GM18909 (cell line): ENCODE results near the gene TSC22D2.
"Not testable (repeated sequence)": the region's sequence is repeated elsewhere in the genome, so short reads cannot be mapped to it uniquely, and the experiment has no call there.

ENCODE experiments used
- ATAC-seq: cut with Tn5 transposase; IDR thresholded peaks from one replicate; pipeline ENCODE4 v1.9.1; 2021; ENCODE audit warnings: mild to moderate bottlenecking; ENCODE audit not compliant: unreplicated experiment, poor library complexity

The TSC22D2 gene

DNA sequence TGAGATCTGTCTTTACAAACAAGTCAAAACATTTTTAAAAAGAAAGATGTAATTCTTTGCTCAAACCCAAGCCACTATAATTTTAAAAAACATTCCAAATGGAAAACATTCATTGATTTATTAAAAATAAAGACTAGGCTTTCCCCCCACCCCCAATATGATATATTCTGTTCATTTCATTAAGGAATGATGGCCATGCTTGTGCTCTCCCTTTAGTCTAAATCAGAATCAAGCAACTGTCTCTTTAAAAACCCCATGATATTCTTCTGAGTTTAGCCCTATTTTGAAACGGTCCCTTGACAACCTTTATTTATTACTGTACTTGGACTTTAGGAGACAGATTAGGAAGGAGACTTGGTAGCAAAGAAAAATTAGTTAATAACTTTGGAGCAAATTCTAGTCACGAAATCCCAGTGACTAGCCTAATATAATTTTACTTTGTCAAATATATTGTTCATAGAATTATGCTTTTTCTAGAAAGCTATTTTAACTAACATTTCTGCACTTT, 38.4 kb downstream of the TSC22D2 start:
- ATAC-seq = no peak

DNA sequence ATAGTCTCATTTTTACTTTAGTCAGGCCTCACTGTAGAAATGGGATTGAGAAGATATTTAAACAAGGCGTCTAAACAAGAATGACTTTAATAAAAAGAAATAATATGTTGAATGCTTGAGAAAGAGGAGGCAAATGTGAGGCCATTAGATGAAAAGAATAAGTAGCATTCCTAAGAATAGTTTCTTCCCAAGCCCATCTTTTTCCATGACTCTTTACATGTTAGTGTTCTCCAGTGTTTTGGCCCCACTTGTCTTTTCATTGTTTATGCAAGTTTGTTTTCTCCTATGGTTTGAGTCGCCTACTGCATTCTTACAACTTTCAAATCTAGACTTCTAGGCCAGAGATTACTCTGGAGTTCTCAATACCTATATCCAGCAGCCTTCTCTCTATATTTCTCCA, 39.0 kb downstream of the TSC22D2 start:
- ATAC-seq = no peak

DNA sequence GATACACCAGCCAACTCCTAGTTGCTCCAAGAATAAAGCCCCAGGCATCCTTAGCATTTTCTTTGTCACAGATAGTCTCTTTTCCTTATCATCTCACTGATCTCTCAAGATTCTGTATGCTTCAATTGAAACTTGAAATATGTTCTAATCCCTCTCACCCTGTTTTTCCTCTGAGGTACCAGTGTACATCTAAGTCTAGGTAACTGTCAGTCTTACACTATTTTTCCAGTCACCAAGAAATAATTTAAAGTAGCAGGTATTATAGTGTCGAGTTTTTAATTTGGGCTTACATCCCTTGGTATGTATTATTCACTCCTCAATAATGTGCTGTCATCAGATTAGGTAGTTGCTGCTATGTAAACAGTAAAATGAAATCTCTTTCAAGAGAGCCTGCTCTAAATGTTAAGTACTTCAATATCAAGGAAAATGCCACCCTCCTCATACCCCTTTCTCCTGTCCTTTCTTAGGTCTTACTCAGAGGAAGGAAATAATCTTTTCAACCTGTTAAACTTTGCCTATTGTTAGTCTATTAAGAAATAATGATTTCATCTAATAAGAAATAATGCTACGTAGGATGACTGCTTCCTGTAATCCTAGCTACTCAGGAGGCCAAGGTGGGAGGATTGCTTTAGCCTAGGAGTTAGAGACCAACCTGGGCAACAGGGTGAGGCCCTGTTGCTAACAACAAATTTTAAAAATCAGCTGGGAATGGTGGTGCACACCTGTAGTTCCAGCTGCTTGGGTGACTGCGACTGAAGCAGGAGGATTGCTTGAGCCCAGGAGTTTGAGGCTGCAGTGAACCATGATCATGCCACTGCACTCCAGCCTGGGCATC, 39.8 kb downstream of the TSC22D2 start:
- no peak for ATAC-seq

DNA sequence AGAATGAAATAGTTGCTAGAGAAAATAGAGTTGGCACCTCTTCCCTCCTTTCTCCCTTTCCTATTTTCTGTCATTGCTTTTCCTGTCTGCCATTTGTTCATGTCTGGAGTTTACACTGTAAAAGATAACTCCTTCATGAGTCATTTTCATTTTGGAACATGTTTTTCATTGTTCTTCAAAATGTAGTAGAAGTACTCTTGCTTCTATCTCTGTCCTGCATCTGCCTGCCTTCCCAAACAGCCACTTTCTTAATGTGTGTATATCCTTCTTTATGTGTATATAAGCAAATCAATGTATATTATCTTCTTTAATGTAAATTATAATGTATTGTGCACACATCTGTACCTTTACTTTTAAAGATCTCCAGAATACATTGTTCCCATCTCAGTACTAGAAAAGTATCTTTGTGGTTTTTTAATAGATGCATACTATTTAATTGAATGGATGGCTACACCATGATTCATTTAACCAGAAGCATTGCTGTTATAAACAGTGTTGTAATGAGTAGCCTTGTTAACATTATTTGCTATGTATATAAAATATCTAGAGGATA, 41.1 kb downstream of the TSC22D2 start:
- no peak for ATAC-seq

DNA sequence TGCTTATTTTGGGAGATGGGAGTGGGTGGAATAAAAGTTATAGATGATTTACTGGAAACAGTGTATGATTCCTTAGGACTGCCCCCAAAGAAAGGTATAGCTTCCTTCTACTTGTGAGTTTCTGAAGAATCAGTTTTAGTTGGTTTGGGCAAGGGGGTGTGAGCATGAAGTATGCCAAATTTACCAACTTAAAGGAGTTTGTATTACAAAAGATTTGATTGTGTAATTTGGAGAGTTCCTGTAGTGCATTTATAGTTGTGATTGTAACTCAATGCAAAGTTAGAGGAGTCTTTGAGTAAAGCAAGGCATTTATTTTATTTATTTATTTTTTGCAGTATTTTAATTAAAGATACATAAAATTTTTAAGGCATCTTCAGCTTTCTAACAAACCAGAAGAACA, 42.8 kb downstream of the TSC22D2 start:
- no peak for ATAC-seq

DNA sequence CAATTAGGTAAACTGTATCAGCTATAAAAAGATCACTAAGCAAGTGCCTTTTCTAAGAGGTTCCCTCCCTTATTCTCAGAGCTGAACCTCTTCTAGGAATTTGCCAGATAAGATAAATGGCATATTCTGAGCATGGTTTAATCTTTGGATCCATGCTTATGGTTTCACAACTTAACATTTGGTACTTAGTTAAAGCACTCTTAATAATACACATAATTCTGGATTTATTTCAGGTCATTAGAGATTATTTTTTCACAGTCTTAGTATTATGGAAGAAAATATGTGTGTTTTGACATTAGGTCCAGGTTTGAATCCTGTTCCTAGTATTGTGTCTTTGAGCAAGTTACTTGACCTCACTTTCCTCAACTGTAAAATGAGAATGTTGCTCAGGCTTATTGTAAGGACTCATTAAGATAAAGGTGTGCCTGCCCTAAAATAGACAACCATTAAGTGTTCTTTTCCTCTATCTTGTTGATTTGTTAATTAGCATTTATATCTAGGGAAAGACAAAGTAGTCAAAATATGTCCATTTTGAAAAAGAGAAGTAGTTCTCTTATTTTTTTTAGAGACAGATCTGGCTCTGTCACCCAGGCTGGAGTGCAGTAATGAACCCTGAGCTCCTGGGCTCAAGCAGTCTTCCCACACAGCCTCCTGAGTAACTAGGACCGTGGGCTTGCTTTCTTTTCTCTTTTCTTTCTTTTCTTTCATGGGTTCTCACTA, 43.4 kb downstream of the TSC22D2 start:
- ATAC-seq = no peak

DNA sequence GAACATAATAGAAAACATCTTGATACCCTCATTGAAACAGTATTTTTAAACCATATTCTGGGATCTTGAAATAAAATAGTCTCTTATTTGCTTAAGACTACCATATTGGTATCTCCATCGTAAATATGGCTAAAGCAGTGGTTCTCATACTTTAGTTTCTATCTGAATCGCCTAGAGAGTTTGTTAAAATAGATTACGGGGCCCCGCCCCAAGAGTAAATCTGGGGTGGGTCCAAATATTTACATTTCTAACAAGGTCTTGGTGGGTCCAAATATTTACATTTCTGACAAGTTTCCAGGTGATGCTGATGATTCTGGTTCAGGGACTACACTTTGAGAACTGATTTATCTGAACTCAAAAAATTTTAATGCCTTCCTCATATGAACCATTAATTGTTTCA, 45.3 kb downstream of the TSC22D2 start:
- no peak for ATAC-seq

DNA sequence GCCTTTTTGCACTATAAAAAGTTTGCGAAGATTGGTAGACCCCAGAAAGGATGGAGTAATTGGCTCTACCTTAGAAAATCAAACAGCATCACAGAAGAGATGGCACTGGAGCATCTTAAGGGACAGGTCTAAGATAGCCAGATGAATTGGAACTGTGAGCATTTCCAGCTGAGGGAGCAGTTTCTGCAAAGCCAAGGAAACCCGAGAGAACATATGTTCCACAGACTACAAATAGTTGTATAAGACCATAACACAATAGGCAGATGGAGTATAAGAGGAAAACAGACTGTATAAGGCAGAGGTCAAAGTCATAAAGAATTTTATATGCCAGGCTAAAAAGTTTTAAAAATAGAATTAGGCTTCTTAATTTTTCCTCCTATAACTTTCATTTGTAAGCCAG, 46.0 kb downstream of the TSC22D2 start:
- ATAC-seq = no peak

DNA sequence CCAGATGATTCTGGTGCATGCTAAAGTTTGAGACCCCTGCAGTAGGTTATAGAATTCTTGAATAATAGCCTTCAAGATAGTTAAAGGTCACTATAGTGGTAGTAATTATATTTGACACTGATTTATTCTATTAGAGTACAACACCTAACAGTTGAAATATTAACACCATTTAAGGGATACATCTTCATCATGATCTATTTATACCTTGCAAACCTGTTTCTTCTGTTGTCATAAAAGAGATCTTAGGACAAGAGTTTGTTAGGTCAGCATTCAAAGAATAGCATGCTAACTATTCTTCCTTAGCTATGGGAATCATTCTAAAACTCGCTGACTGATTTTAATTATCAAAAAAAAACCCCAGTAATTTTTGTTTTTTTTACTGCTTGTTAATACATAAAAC, 46.5 kb downstream of the TSC22D2 start:
- ATAC-seq = no peak

DNA sequence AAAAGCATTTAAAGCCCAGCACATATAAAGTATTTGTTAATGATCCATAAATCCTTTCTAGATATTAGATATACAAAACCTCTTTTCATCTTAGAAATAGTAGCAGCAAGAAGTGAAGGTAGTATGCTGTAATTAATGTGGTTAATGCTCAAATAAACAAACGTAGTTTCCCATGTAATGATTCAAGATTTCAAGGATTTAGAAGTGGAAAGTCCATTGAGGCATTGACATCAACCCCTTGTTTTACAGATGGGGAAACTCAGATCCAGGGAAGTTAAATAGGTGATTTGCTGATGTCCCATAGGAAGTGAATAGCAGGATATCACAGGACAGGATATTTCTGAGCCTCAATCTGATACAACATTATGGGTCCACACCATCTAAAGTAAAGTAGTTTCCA, 47.2 kb downstream of the TSC22D2 start:
- ATAC-seq = no peak

DNA sequence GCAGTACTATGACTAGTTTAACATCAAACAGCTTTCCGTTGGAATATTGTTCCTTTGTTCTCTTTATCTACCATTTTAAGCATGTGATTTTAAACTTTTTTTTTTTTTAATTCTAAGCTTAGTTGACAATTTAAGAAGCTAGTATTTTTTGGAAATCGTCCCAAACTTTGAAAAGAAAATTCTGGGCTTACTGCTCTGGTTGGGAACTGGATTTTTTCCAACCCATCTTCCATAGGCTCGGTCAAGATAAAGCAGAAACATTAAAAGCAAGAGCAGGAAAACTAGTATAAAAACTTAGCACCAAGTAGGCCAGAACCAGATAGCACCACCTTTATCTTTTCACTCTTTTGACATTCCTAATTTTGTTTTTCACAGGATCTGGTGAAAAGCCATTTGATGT, 49.9 kb downstream of the TSC22D2 start:
- no peak for ATAC-seq

DNA sequence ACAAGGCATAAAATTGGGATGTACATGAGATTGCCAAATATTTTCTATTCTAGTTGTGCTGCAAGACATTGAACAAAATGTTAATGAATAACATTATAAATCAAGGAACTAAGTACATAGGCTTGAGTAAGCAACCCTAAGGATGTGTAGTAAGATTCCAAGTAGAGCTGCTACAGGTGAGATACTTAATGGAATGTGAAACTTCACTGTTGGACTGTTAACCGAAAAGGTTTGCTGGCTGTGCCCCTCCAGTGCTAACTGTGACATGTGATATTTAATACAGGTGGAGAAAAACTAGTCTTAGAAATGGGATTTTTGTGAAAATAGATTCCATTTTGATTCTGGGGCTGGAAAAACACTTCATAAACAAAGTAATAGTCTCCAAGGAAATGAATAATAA, 52.4 kb downstream of the TSC22D2 start:
- ATAC-seq = no peak

DNA sequence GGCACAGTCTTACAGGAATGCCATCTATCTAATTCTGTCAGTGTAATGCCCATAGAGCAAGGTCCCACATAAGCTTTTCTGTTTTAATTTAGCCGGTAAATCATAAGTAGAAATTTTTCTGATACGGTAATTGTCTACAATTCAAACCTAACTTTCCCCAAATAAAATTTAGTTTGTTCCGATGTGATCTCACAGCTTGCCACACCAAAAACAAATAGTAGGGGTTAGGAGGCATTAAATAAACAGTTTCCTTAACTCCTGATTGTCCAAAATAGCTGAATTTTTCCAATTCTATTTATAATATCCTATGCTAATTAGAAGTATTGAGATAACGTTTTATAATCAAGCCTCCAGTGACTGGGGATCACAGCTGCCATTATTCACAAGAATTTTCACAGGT, 53.3 kb downstream of the TSC22D2 start:
- ATAC-seq = no peak

DNA sequence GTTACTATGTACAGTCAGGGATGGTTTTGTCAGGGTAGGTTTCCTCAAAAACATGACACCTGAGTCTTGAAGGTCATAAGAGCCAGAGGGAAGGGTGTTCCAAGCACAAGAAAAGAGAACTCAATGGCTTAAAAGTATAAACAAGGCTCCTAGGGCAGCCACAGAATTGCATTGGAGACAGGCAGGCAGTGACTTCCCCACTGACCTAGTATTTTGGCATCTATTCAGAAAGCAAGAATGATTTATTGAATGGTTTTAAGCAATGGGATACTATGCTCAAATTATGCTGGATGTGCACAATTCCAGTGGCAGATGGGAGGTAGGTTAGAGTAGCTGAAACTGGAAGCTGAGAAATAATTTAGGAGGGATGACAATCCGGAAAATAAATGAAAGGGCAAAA, 54.0 kb downstream of the TSC22D2 start:
- ATAC-seq = no peak

DNA sequence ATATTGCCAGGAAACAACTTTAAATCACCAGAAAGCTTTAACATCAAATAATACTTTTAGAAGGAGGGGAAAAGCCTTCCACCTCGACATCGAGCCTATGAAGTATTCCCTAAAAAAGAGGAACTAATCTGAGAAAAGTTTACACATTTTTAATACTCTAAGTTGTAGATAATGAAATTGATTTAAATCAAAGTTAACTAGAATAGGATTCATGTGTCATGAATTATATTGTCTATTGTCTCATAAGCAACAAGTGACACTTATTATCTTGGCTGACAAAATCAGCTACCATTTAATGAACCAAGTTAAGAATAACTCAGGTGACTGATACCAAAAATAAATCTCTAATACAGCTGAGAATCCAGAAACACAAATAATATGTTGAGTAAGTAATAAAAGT, 56.6 kb downstream of the TSC22D2 start:
- ATAC-seq = no peak

DNA sequence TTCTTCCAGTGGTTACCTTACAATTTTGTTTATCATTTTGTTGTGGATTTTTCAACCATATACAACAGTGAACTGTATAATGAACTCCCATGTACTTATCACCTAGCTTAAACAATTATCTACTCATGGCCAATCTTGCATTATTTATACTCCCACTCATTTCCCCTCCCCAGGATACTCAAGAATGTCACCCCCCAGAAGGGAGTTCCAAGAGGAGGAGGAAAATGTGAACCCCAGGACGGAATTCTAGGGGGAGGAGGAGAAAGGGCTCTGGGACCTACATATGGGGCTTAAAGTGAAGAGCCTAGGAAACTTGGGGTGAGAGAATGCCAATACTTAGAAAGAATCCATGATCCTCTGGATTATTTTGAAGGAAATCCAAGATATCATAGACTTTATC, 59.3 kb downstream of the TSC22D2 start:
- ATAC-seq = no peak

DNA sequence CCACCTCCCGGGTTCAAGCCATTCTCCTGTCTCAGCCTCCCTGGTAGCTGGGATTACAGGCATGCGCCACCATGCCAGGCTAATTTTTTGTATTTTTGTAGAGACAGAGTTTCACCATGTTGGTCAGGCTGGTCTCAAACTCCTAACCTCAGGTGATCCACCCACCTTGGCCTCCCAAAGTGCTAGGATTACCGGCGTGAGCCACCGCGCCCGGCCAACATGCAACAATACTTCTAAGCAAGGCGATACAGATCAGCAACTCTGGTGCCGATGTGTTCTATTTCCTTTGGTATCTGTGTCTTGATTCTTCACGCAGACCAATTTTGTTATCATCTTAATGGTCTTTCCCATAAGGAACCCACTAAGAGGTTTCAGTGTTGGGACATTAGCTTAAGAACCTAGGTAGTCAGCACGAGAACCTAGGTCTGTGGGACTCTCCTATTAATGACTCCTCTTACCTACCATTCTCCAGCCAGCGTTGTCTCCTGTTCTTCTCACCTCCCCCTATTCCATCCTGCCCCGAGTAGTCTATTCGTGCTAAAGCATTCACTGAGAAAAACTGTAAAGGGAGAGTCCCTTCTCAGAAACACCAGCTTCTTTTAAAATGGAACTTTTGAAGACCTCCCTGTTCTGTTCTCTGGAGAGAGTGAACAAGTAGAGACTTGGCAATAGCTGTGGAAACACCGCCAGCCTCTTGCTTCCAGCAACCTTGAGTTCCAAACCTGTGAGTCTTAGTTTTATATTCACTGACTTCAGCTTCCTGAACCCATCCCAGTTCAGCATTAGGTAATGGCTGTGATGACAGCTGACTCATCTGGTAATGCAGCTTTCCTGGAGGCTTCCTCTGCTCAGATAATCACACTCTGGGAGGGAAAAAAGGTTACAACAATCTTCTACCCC, 61.2 kb downstream of the TSC22D2 start:
- ATAC-seq = no peak

DNA sequence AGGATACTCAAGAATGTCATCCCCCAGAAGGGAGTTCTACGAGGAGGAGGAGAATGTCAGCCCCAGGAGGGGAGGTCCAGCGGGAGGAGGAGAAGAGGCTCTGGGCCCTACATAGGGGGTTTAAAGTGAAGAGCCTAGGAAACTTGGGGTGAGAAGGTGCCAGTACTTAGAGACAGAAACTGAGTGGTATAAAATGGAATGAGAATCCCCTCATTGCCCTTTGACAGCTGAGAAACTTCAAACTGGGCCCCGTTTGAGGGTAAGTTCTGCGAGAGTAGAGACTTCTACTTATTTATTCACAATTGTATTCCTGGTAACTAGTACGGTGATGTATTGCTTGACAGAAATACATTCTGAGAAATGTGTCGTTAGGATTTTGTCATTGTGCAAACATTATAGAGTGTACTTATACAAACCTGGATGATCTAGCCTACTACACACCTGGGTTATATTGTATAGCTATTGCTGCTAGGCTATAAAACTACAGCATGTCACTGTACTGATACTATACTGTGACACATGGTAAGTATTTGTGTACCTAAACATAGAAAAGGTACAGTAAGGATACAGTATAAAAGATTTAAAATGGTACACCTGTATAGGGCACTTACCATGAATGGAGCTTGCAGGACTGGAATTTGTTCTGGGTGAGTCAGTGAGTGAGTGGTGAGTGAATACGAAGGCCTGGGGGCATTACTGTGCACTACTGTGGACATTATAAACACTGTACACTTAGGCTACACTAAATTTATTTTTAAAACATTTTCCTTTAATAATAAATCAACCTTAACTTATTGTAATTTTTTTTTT, 62.0 kb downstream of the TSC22D2 start:
- no peak for ATAC-seq

DNA sequence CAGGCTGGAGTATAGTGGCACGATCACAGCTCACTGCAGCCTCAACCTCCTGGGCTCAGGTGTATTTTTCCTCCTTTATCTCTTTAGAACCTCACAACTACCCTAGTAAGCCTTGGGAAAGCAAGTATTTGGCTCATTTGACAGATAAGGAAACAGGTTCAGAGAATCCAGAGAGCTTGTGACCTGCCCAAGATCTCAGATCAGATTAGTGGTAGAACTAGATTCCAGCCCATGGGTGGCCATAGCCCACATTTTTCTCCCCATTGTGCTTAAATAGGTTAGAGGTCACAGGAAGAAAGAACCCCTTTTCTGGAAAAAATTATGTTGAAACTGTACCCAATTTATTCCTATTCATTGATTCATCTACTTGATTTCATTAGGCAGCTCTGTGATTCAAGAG, 64.3 kb downstream of the TSC22D2 start:
- no peak for ATAC-seq

DNA sequence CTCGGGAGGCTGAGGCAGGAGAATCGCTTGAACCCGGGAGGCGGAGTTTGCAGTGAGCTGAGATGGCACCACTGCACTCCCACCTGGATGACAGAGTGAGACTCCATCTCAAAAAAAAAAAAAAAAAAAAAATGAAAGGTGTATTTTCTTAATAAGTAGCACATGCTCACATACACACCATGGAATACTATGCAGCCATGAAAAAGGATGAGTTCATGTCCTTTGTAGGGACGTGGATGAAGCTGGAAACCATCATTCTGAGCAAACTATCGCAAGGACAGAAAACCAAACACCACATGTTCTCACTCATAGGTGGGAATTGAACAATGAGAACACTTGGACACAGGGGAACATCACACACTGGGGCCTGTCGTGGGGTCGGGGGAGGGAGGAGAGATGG, 65.1 kb downstream of the TSC22D2 start:
- not testable (repeated sequence) for ATAC-seq
